Urinary bladder (tissue), 4 donors: ENCODE results near the gene TRHDE. TPM values are rescaled to one million over a fixed set of nuclear protein-coding genes. Genes with fewer than 3 reads are reported as not detected.
"Not testable (repeated sequence)": the region's sequence is repeated elsewhere in the genome, so short reads cannot be mapped to it uniquely, and the experiment has no call there.

Experiments
- DNase-seq: peaks from one replicate; pipeline ENCODE4 v3.0.0-alpha.2; 2015; ENCODE audit errors: extremely low spot score
- H3K27ac ChIP-seq: one replicate; pipeline ENCODE4 v1.5.1; 2013; ENCODE audit warnings: low read depth, mild to moderate bottlenecking, moderate library complexity
- H3K36me3 ChIP-seq: one replicate; pipeline ENCODE4 v1.6.1; 2013; ENCODE audit warnings: mild to moderate bottlenecking, moderate library complexity; ENCODE audit not compliant: insufficient read depth
- H3K4me1 ChIP-seq: one replicate; pipeline ENCODE4 v1.6.1; 2013; ENCODE audit warnings: mild to moderate bottlenecking, moderate library complexity; ENCODE audit not compliant: insufficient read depth
- H3K4me3 ChIP-seq: one replicate; pipeline ENCODE4 v1.5.1; 2013; ENCODE audit warnings: low read depth, low read length
- WGBS: extraction: QIAGEN DNeasy Blood & Tissue Kit; methylation state at CpG from one replicate; pipeline ENCODE4 v1.1.7; 2013; 5-methylcytosine and 5-hydroxymethylcytosine counted together
- polyA plus RNA-seq: library from polyadenylated mRNA; stranded (reverse); fragments of 200-250 nt; gene quantifications from one replicate; pipeline ENCODE4 v1.2.3, GENCODE V29; 2013
- total RNA-seq: library from RNA; depleted of rRNA; stranded (reverse); fragments of >200 nt; gene quantifications from one replicate; pipeline ENCODE4 v1.2.3, GENCODE V29; 2014
- donor health status: healthy with polysubstance abuse.
- donor health status: healthy.

Gene TRHDE
- total and polyA plus RNA-seq, 2 donors: 1.9 to 21.4 TPM

- no peak overlapping the region for H3K4me3 ChIP-seq
- no peak overlapping the region for H3K27ac ChIP-seq
- WGBS: 68% methylated on average over 1 of the region's 1 CpG
Observed at GRCh38 chr12:72493407-72493806, 221.2 kb downstream of the TRHDE start.

GRCh38 chr12:72498354-72498753 is 226.2 kb downstream of the TRHDE start:
- Histone ChIP-seq H3K4me3 (no peak overlapping the region), H3K4me1 (no peaks in the 10 kb centered on the region), H3K27ac (no peak overlapping the region), H3K36me3 (no peaks in the 10 kb centered on the region)
- no peak for DNase-seq
- WGBS: 55% methylated on average over 1 of the region's 1 CpG

More at GRCh38 chr12:72493407-72493806, 221.2 kb downstream of the TRHDE start:
- Histone ChIP-seq H3K36me3 (no peaks in the 10 kb centered on the region), H3K4me1 (no peaks in the 10 kb centered on the region)
- DNase-seq: no peak

- WGBS: 90% methylated on average over 5 of the region's 5 CpGs
- Histone ChIP-seq H3K4me1 (no peaks in the 10 kb centered on the region), H3K36me3 (no peaks in the 10 kb centered on the region), H3K4me3 (no peak overlapping the region), H3K27ac (no peak overlapping the region)
- DNase-seq: no peak
Observed at GRCh38 chr12:72499244-72499643, 227.1 kb downstream of the TRHDE start.

GRCh38 chr12:72502546-72502945 is 230.4 kb downstream of the TRHDE start:
- 90% methylated on average over 3 of the region's 3 CpGs for WGBS
- no peak for DNase-seq
- Histone ChIP-seq H3K4me1 (no peaks in the 10 kb centered on the region), H3K4me3 (no peak overlapping the region), H3K27ac (no peak overlapping the region), H3K36me3 (no peaks in the 10 kb centered on the region)

GRCh38 chr12:72505227-72505626 is 233.1 kb downstream of the TRHDE start:
- H3K4me3 ChIP-seq: no peak overlapping the region
- no peaks in the 10 kb centered on the region for H3K4me1 ChIP-seq
- no peak for DNase-seq
- no peaks in the 10 kb centered on the region for H3K36me3 ChIP-seq
- 89% methylated on average over 1 of the region's 1 CpG for WGBS
- H3K27ac ChIP-seq: no peak overlapping the region

- no peak overlapping the region for H3K4me3 ChIP-seq
- H3K27ac ChIP-seq: no peak overlapping the region
- H3K36me3 ChIP-seq: no peaks in the 10 kb centered on the region
- DNase-seq: no peak
- H3K4me1 ChIP-seq: no peaks in the 10 kb centered on the region
- 95% methylated on average over 1 of the region's 1 CpG for WGBS
Observed at GRCh38 chr12:72509891-72510290, 237.7 kb downstream of the TRHDE start.

GRCh38 chr12:72510772-72511171 is 238.6 kb downstream of the TRHDE start:
- H3K27ac ChIP-seq: no peak overlapping the region
- H3K36me3 ChIP-seq: no peaks in the 10 kb centered on the region
- 56% methylated on average over 1 of the region's 1 CpG for WGBS
- H3K4me3 ChIP-seq: no peak overlapping the region
- no peaks in the 10 kb centered on the region for H3K4me1 ChIP-seq
- no peak for DNase-seq

GRCh38 chr12:72511498-72511897 is 239.3 kb downstream of the TRHDE start:
- no peaks in the 10 kb centered on the region for H3K4me1 ChIP-seq
- no peak overlapping the region for H3K27ac ChIP-seq
- H3K36me3 ChIP-seq: no peaks in the 10 kb centered on the region
- WGBS: 69% methylated on average over 2 of the region's 2 CpGs
- H3K4me3 ChIP-seq: no peak overlapping the region
- no peak for DNase-seq

GRCh38 chr12:72511906-72512305 is 239.7 kb downstream of the TRHDE start:
- no peaks in the 10 kb centered on the region for H3K36me3 ChIP-seq
- WGBS: 14% methylated on average over 3 of the region's 3 CpGs
- no peaks in the 10 kb centered on the region for H3K4me1 ChIP-seq
- H3K4me3 ChIP-seq: no peak overlapping the region
- no peak overlapping the region for H3K27ac ChIP-seq
- no peak for DNase-seq

- not testable (repeated sequence) for DNase-seq, H3K4me1 ChIP-seq, H3K36me3 ChIP-seq, H3K4me3 ChIP-seq, H3K27ac ChIP-seq
- WGBS: 96% methylated on average over 27 of the region's 27 CpGs
Observed at GRCh38 chr12:72520044-72520678, 248.0 kb downstream of the TRHDE start.

GRCh38 chr12:72521326-72521725 is 249.2 kb downstream of the TRHDE start:
- H3K36me3 ChIP-seq: no peaks in the 10 kb centered on the region
- no peaks in the 10 kb centered on the region for H3K4me1 ChIP-seq
- no peak overlapping the region for H3K4me3 ChIP-seq
- WGBS: 56% methylated on average over 3 of the region's 3 CpGs
- no peak overlapping the region for H3K27ac ChIP-seq
- DNase-seq: no peak

GRCh38 chr12:72522411-72522810 is 250.2 kb downstream of the TRHDE start:
- Histone ChIP-seq H3K4me1 (no peaks in the 10 kb centered on the region), H3K27ac (no peak overlapping the region), H3K4me3 (no peak overlapping the region), H3K36me3 (no peaks in the 10 kb centered on the region)
- WGBS: 36% methylated on average over 1 of the region's 1 CpG
- DNase-seq: no peak

GRCh38 chr12:72523754-72524153 is 251.6 kb downstream of the TRHDE start:
- 11% methylated on average over 3 of the region's 3 CpGs for WGBS
- Histone ChIP-seq H3K4me3 (no peak overlapping the region), H3K36me3 (no peaks in the 10 kb centered on the region), H3K27ac (no peak overlapping the region), H3K4me1 (no peaks in the 10 kb centered on the region)
- no peak for DNase-seq

- Histone ChIP-seq H3K27ac (no peak overlapping the region), H3K4me1 (no peaks in the 10 kb centered on the region), H3K4me3 (no peak overlapping the region), H3K36me3 (no peaks in the 10 kb centered on the region)
- WGBS: 95% methylated on average over 1 of the region's 1 CpG
- no peak for DNase-seq
Observed at GRCh38 chr12:72535212-72535990, 263.2 kb downstream of the TRHDE start.
